NCI-H187 (cell line): ENCODE data around the gene CINP.
"Not testable (repeated sequence)": the region's sequence is repeated elsewhere in the genome, so short reads cannot be mapped to it uniquely, and the experiment has no call there.

Source experiments
- DNase-seq, 2 experiments: peaks; one replicate each; lab custom pipeline; 2025; lab: John Stamatoyannopoulos, UW

CINP gene

DNA sequence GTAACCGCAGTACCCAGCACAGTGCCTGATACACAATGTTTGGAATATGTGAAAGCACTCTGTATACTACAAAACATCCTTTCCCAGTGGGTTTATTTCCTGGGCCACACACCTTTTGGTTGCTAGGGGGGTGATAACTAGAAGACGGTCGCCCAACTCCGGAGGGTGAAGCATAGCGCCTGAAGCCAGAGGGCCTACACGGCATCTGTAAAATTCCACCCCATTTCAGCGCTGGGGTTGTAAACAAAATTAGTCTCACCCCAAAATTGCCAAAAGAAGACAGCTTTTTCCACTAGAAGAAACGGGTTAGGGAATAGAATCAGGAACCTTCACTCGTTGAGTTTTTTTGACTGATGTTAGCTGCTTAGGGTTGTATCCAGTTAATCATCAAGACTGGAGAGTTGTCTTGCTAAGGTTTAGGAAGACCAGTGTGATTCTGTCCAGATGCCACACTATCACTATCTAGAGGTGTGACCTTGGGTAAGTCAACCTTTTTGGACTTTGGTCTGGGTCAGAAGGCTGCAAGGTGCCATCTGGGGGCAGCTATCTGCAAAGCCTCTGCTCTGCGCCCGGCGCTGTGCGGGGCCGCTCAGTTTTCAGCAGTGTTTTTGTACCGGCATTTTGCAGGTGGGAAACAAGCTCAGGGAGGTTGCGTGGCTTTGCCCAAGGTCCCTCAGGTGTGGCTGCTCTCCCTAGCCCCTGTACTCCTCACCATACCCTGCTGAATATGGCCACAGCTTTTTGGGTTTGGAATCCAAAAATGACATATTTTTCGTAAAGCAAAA, 41.8 kb downstream of the CINP start:
- no peak for DNase-seq

DNA sequence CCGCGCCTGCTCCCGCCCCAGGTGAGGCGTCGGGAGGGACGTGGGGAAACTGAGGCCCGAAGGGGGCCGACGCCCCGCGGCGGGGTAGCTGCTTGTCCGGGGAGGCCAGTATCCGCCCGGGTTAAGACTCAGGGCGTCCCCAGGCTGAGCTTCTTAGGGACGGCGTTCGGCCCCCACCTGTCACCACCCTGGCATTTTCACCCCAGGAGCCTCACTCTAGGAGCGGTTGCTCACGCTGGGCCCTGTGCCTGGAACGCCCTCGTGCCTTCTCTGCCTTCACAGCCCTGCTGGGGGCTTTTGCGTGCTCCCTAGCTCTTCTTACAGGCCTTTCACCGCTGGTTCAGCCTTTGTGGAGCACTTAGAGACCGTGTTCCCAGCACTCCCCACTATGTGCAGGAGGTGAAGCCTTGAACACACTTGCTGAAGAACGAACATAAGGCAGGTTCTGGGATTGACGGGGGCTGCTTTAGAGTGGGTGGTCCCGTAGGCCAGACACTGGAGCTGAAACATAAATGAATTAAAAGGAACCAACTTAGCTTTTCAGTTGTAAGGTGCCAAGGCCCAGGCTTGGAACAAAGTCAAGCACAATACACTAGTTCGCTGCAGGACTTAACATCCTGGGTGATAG, 42.5 kb downstream of the CINP start:
- DNase-seq: no peak

- DNase-seq: peak; percentile 84 to 87
Measured at GRCh38 chr14:102319351-102320032, 43.2 kb downstream of the CINP start, which contains the start of gene ZNF839. Gene ZNF839 (plus strand): TSS chr14:102319746. CDS start chr14:102319766, 20 bp downstream.

DNA sequence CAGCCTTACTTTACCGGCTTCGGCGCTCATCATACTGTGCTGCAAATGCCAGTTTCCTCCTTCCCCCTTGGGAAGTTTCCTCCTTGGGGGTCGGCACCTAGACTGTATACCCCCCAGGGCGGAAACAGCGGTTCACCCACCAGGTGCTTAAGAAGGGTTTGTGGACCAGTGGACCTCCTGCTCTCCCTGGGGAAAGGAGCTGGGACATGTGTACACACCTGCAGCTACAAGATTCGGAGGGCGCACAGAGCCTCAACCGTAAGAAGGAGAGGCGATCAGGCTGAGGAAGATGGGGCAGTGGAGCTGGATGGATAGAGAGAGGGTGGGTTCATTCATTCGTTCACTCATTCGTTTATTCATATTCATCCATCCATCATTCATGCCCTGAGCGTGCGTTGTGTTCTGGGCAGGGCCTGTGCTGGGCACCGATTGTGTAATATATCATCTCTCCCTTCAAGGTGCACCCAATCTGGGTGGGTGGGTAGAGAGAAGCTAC, 43.9 kb downstream of the CINP start:
- DNase-seq: no peak

GRCh38 chr14:102317564-102318248, 45.0 kb downstream of the CINP start:
- DNase-seq: peak in 1 of 2 experiments; percentile 87

GRCh38 chr14:102316743-102317563, 45.7 kb downstream of the CINP start:
- DNase-seq: peak; percentile 90 to 91

GRCh38 chr14:102316338-102316742, 46.4 kb downstream of the CINP start:
- no peak for DNase-seq

DNA sequence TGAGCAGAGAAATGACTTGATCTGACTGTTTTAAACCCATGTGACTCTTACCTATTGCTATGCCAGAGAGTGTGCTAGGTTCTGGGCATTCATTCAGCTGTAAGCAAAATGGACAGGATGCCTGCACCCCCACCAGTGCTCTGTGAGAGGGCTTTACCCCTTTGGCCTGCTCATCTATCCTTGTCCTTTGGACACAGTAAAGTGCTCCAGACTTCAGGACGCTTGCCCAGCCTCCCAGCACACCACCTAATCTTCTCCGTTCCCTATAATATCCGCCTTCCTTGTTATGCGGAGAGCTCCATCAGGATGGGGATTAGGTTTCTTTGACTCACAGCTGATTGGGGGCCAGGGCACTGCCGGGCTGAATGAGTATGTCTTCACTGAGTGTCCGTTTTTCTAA, 47.6 kb downstream of the CINP start:
- DNase-seq: no peak

DNA sequence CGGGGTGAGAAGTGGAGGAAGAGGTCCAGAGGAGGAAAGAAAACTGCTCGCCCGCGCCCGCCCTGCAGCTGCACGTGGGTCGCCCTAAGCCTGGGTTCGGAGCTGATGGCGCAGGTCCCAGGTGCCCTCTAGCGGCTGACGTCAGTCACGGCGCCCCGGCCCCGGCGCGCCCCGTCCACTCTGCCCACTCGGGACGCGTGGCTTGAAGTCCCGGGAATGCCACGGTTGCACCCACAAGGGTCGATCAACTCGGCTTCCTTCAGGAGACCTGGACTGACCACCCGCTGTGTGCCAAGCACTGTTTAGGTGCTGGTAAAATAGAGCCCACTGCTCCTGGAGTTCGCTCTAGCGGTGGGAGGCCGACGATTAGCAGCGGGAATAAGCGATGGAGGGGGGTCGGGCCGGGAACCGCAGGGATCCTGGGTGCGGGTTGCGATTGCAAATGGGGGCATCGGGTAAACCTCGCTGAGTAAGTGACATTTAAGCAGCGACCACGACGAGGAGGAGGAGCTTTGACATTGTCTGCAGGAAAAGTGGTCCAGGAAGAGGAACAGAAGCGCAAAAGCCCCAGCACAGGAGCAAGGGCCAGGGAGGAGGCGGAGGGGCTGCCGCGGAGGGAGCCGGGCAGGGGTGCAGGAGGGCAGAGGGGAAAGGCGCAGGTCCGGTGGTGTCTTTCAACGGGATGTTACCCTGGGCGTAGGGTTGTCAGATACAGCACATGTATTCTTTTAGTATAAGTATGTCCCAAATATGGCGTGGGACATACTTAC, 48.3 kb downstream of the CINP start:
- peak; percentile 50 to 77 for DNase-seq

- DNase-seq: peak; percentile 94 to 98
Measured at GRCh38 chr14:102304611-102305506, 57.8 kb downstream of the CINP start, which contains the start of gene MOK. Gene MOK (minus strand): TSS chr14:102305164. CDS start chr14:102304968, 196 bp downstream.

- DNase-seq: no peak
Measured at GRCh38 chr14:102303664-102304063, 59.0 kb downstream of the CINP start.

- DNase-seq: not testable (repeated sequence)
Measured at GRCh38 chr14:102298303-102299070, 64.2 kb downstream of the CINP start.
